Measurements from ENCODE around the gene ZNF281.
"Not testable (repeated sequence)": the region's sequence is repeated elsewhere in the genome, so short reads cannot be mapped to it uniquely, and the experiment has no call there.

The ZNF281 gene

GRCh38 chr1:200429221-200429751 is 19.4 kb upstream of the ZNF281 start:
- no peak for DNase-seq (ENCODE audit: low read depth in 3 of 3, low spot score in 1 of 3)

- DNase-seq (ENCODE audit: low read depth in 3 of 3, low spot score in 1 of 3) = no peak
Observed at GRCh38 chr1:200428482-200429205, 18.8 kb upstream of the ZNF281 start.

- DNase-seq (ENCODE audit: low read depth in 3 of 3, low spot score in 1 of 3) = no peak
Observed at GRCh38 chr1:200427744-200428143, 17.9 kb upstream of the ZNF281 start.

GRCh38 chr1:200426196-200426595 is 16.4 kb upstream of the ZNF281 start:
- DNase-seq (ENCODE audit: low read depth in 3 of 3, low spot score in 1 of 3) = no peak

- DNase-seq (ENCODE audit: low read depth in 3 of 3, low spot score in 1 of 3) = no peak
Observed at GRCh38 chr1:200423235-200423634, 13.4 kb upstream of the ZNF281 start.

GRCh38 chr1:200422211-200422610 is 12.4 kb upstream of the ZNF281 start:
- no peak for DNase-seq (ENCODE audit: low read depth in 3 of 3, low spot score in 1 of 3)

- no peak for DNase-seq (ENCODE audit: low read depth in 3 of 3, low spot score in 1 of 3)
Observed at GRCh38 chr1:200415789-200416593, 6.2 kb upstream of the ZNF281 start.

- no peak for DNase-seq (ENCODE audit: low read depth in 3 of 3, low spot score in 1 of 3)
Observed at GRCh38 chr1:200415227-200415626, 5.4 kb upstream of the ZNF281 start.

- DNase-seq (ENCODE audit: low read depth in 3 of 3, low spot score in 1 of 3) = no peak
Observed at GRCh38 chr1:200414657-200415056, 4.8 kb upstream of the ZNF281 start.

GRCh38 chr1:200413766-200414165 is 3.9 kb upstream of the ZNF281 start:
- not testable (repeated sequence) for DNase-seq (ENCODE audit: low read depth in 3 of 3, low spot score in 1 of 3)

GRCh38 chr1:200411406-200412257 is 1.8 kb upstream of the ZNF281 start:
- no peak for DNase-seq (ENCODE audit: low read depth in 3 of 3, low spot score in 1 of 3)

- DNase-seq (ENCODE audit: low read depth in 3 of 3, low spot score in 1 of 3) = no peak
Observed at GRCh38 chr1:200410566-200410878, 686 bp upstream of the ZNF281 start.

- peak in 1 of 3 donors; percentile 32 for DNase-seq (ENCODE audit: low read depth in 3 of 3, low spot score in 1 of 3)
Observed at GRCh38 chr1:200409203-200409760, 554 bp downstream of the ZNF281 start.

GRCh38 chr1:200406161-200406797 is 3.6 kb downstream of the ZNF281 start:
- no peak for DNase-seq (ENCODE audit: low read depth in 3 of 3, low spot score in 1 of 3)

- no peak for DNase-seq (ENCODE audit: low read depth in 3 of 3, low spot score in 1 of 3)
Observed at GRCh38 chr1:200405264-200405663, 4.6 kb downstream of the ZNF281 start.

GRCh38 chr1:200401708-200402107 is 8.1 kb downstream of the ZNF281 start:
- no peak for DNase-seq (ENCODE audit: low read depth in 3 of 3, low spot score in 1 of 3)

- no peak for DNase-seq (ENCODE audit: low read depth in 3 of 3, low spot score in 1 of 3)
Observed at GRCh38 chr1:200401263-200401662, 8.6 kb downstream of the ZNF281 start.

- no peak for DNase-seq (ENCODE audit: low read depth in 3 of 3, low spot score in 1 of 3)
Observed at GRCh38 chr1:200400556-200400955, 9.3 kb downstream of the ZNF281 start.

GRCh38 chr1:200399860-200400259 is 10.0 kb downstream of the ZNF281 start:
- no peak for DNase-seq (ENCODE audit: low read depth in 3 of 3, low spot score in 1 of 3)

- DNase-seq (ENCODE audit: low read depth in 3 of 3, low spot score in 1 of 3) = no peak
Observed at GRCh38 chr1:200398373-200398772, 11.5 kb downstream of the ZNF281 start.

All from stimulated activated CD4-positive, alpha-beta T cell treated with anti-CD3 and anti-CD28 coated beads, TNF-alpha, amount 100 ng/mL, for 1 hour (primary cell).